Astrocyte (in vitro differentiated cells and primary cell): Measurements from ENCODE around the gene UBE3C. TPM values are rescaled to one million over a fixed set of nuclear protein-coding genes. Genes with fewer than 3 reads are reported as not detected.

Experiments
- DNase-seq: peaks from one replicate; pipeline ENCODE4 v3.0.0-alpha.2; 2010; ENCODE audit warnings: low read depth
- FAIRE-seq: peaks from 2 replicates; lab custom pipeline; 2011; peaks lifted over from hg19 to GRCh38; lab: Jason Lieb, UNC
- H2AFZ ChIP-seq: 2 replicates; pipeline ENCODE4 v1.6.0; 2012; ENCODE audit warnings: low read depth, low read length, inconsistent platforms
- H3K27ac ChIP-seq: 2 replicates; pipeline ENCODE4 v1.5.1; 2011; ENCODE audit warnings: low read depth, low read length, inconsistent platforms
- H3K27me3 ChIP-seq: 2 replicates; pipeline ENCODE4 v1.6.0; 2011; ENCODE audit warnings: low read length, inconsistent platforms; ENCODE audit not compliant: insufficient read depth
- H3K36me3 ChIP-seq: 2 replicates; pipeline ENCODE4 v1.5.1; 2011; ENCODE audit warnings: low read length, inconsistent platforms; ENCODE audit not compliant: insufficient read depth
- H3K4me1 ChIP-seq: 2 replicates; pipeline ENCODE4 v1.5.1; 2011; ENCODE audit warnings: low read length, inconsistent platforms; ENCODE audit not compliant: insufficient read depth
- H3K4me2 ChIP-seq: 2 replicates; pipeline ENCODE4 v1.6.0; 2012; ENCODE audit warnings: low read length, inconsistent platforms
- H3K4me3 ChIP-seq: 2 replicates; pipeline ENCODE4 v1.5.1; 2011; ENCODE audit warnings: low read depth, mild to moderate bottlenecking, low read length, inconsistent platforms; ENCODE audit not compliant: insufficient read depth
- H3K79me2 ChIP-seq: 2 replicates; pipeline ENCODE4 v1.6.0; 2012; ENCODE audit warnings: mild to moderate bottlenecking, low read length, inconsistent platforms; ENCODE audit not compliant: insufficient read depth
- H3K9ac ChIP-seq: 2 replicates; pipeline ENCODE4 v1.6.0; 2012; ENCODE audit warnings: mild to moderate bottlenecking, low read length, inconsistent platforms
- H3K9me3 ChIP-seq: 2 replicates; pipeline ENCODE4 v1.5.1; 2012; ENCODE audit warnings: low read depth, mild to moderate bottlenecking, low read length, inconsistent platforms; ENCODE audit not compliant: insufficient read depth
- H4K20me1 ChIP-seq: 2 replicates; pipeline ENCODE4 v1.6.0; 2012; ENCODE audit warnings: low read length, inconsistent platforms; ENCODE audit not compliant: insufficient read depth
- H3K27ac Mint-ChIP-seq: one replicate; pipeline ENCODE4 v1.8.0; 2021; ENCODE audit warnings: mild to moderate bottlenecking, mixed read lengths; ENCODE audit not compliant: unreplicated experiment
- H3K27me3 Mint-ChIP-seq: one replicate; pipeline ENCODE4 v1.8.0; 2021; ENCODE audit warnings: low read depth, mixed read lengths; ENCODE audit not compliant: unreplicated experiment
- H3K36me3 Mint-ChIP-seq: one replicate; pipeline ENCODE4 v1.8.0; 2021; ENCODE audit warnings: low read depth, mixed read lengths; ENCODE audit not compliant: unreplicated experiment
- H3K4me1 Mint-ChIP-seq: one replicate; pipeline ENCODE4 v1.8.0; 2021; ENCODE audit warnings: low read depth, mixed read lengths; ENCODE audit not compliant: unreplicated experiment
- H3K4me3 Mint-ChIP-seq: one replicate; pipeline ENCODE4 v1.8.0; 2021; ENCODE audit warnings: mild to moderate bottlenecking, moderate library complexity, mixed read lengths; ENCODE audit not compliant: unreplicated experiment
- H3K9me3 Mint-ChIP-seq: one replicate; pipeline ENCODE4 v1.8.0; 2021; ENCODE audit warnings: mild to moderate bottlenecking, mixed read lengths; ENCODE audit not compliant: unreplicated experiment
- EZH2 ChIP-seq: IDR thresholded peaks from 2 replicates; pipeline ENCODE4 v1.6.1; 2012; ENCODE audit warnings: mild to moderate bottlenecking, low read length, inconsistent platforms; ENCODE audit not compliant: insufficient read depth
- total RNA-seq: library from RNA; stranded (reverse); gene quantifications from 2 replicates; pipeline ENCODE4 v1.2.1, GENCODE V29; 2021
- TF ChIP-seq, protein P1 (sequence below): IDR thresholded peaks from 2 replicates; pipeline ENCODE4 v1.5.1; 2011; ENCODE audit warnings: low read depth, mild to moderate bottlenecking, inconsistent platforms, low read length, moderate library complexity; ENCODE audit not compliant: insufficient read depth

Gene UBE3C
- total RNA-seq, 1 donor from 2014 or later = 76.9 TPM

DNA sequence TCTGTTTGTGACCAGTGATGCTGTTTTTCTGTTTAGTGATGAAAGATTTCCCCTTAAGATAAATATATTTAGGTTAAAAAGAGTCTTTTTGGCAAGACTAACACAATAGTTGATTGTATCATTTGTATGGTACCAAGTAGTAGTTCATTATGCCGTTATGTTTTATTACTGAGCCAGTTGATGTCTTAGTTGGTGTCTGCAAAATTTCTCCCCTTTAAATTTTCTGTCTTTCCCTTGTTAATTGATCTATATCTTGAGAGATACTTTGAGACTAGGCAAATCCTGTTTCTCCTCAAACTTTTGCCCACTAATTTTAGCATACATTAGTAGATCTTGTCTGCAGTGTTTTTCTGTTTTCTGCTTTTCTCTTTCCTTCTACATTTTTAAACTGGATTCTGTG is 21.7 kb downstream of the UBE3C start:
- FAIRE-seq (no peak), DNase-seq (no peak)
- Mint-ChIP-seq H3K27me3 (no peaks in the 10 kb centered on the region), H3K27ac (no peak overlapping the region), H3K4me3 (no peak overlapping the region), H3K36me3 (peaks cover 3% of the 10 kb centered on the region), H3K9me3 (no peaks in the 10 kb centered on the region), H3K4me1 (peaks cover 9% of the 10 kb centered on the region)
- Histone ChIP-seq H3K79me2 (peaks cover 97% of the 10 kb centered on the region), H3K27ac (no peak overlapping the region), H3K4me3 (no peak overlapping the region), H3K4me2 (no peak overlapping the region), H3K27me3 (no peaks in the 10 kb centered on the region), H3K9ac (no peak overlapping the region), H3K4me1 (peaks cover 7% of the 10 kb centered on the region), H3K9me3 (no peaks in the 10 kb centered on the region), H2AFZ (no peak overlapping the region), H4K20me1 (peaks cover 87% of the 10 kb centered on the region), H3K36me3 (no peaks in the 10 kb centered on the region)
- TF ChIP-seq, protein P1, sequence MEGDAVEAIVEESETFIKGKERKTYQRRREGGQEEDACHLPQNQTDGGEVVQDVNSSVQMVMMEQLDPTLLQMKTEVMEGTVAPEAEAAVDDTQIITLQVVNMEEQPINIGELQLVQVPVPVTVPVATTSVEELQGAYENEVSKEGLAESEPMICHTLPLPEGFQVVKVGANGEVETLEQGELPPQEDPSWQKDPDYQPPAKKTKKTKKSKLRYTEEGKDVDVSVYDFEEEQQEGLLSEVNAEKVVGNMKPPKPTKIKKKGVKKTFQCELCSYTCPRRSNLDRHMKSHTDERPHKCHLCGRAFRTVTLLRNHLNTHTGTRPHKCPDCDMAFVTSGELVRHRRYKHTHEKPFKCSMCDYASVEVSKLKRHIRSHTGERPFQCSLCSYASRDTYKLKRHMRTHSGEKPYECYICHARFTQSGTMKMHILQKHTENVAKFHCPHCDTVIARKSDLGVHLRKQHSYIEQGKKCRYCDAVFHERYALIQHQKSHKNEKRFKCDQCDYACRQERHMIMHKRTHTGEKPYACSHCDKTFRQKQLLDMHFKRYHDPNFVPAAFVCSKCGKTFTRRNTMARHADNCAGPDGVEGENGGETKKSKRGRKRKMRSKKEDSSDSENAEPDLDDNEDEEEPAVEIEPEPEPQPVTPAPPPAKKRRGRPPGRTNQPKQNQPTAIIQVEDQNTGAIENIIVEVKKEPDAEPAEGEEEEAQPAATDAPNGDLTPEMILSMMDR = no peak
- TF ChIP-seq EZH2 = no peak

DNA sequence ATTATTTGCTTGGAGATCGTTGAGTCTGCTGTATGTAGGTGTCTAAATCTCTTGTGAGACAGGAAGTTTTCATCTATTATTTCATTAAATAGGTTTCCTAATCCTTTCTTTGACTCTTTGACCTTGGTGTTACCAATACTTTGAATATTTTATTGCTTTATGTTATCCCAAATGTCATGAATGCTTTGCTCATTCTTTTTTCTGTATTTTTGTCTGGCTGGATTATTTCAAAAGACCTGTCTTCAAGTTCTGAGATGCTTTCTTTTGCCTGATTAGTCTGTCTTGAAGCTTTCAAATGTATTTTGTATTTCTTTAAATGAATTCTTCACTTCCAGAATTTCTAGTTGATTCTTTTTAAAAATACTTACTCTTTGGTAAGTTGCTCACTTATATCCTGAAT is 27.3 kb downstream of the UBE3C start:
- TF ChIP-seq, protein P1 = no peak
- TF ChIP-seq EZH2 = no peak
- H3K9me3 ChIP-seq = no peaks in the 10 kb centered on the region
- H3K4me3 Mint-ChIP-seq = no peak overlapping the region
- H3K36me3 ChIP-seq = peaks cover 12% of the 10 kb centered on the region
- H3K9ac ChIP-seq = no peak overlapping the region
- DNase-seq = no peak
- no peak for FAIRE-seq
- peaks cover 8% of the 10 kb centered on the region for H3K36me3 Mint-ChIP-seq
- no peaks in the 10 kb centered on the region for H3K4me1 Mint-ChIP-seq
- H3K4me2 ChIP-seq = no peak overlapping the region
- no peak overlapping the region for H3K27ac Mint-ChIP-seq
- H4K20me1 ChIP-seq = peaks cover 64% of the 10 kb centered on the region
- H3K27me3 Mint-ChIP-seq = no peaks in the 10 kb centered on the region
- H3K27ac ChIP-seq = no peak overlapping the region
- H3K9me3 Mint-ChIP-seq = no peaks in the 10 kb centered on the region
- no peaks in the 10 kb centered on the region for H3K4me1 ChIP-seq
- no peak overlapping the region for H2AFZ ChIP-seq
- no peak overlapping the region for H3K4me3 ChIP-seq
- H3K27me3 ChIP-seq = no peaks in the 10 kb centered on the region
- peaks cover 90% of the 10 kb centered on the region for H3K79me2 ChIP-seq

DNA sequence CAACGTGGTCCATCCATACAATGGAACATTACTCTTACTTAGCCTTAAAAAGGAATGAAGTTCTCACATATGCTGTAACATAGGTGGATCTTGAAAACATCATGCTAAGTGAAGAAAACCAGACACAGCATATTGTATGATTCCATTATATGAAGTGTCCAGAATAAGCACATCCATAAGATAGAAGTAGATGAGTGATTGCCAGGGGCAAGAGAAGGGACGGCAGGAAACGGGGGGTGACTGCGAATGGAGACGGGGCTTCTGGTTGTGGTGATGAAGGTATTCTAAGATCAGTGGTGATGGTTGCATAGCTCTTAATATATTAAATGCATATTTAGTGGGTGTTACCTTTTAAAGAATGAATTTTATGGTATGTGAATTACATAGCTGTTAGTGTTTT is 29.8 kb downstream of the UBE3C start:
- H3K4me2 ChIP-seq = no peak overlapping the region
- no peaks in the 10 kb centered on the region for H3K9me3 Mint-ChIP-seq
- peaks cover 51% of the 10 kb centered on the region for H4K20me1 ChIP-seq
- H3K36me3 Mint-ChIP-seq = peaks cover 14% of the 10 kb centered on the region
- peaks cover 19% of the 10 kb centered on the region for H3K36me3 ChIP-seq
- H3K79me2 ChIP-seq = peaks cover 87% of the 10 kb centered on the region
- no peak overlapping the region for H3K27ac ChIP-seq
- H3K4me1 Mint-ChIP-seq = no peaks in the 10 kb centered on the region
- DNase-seq = no peak
- FAIRE-seq = no peak
- TF ChIP-seq, protein P1 = no peak
- no peak for TF ChIP-seq EZH2
- no peaks in the 10 kb centered on the region for H3K9me3 ChIP-seq
- no peak overlapping the region for H3K27ac Mint-ChIP-seq
- H3K27me3 ChIP-seq = no peaks in the 10 kb centered on the region
- H2AFZ ChIP-seq = no peak overlapping the region
- H3K9ac ChIP-seq = no peak overlapping the region
- H3K4me3 ChIP-seq = no peak overlapping the region
- H3K4me1 ChIP-seq = no peaks in the 10 kb centered on the region
- H3K27me3 Mint-ChIP-seq = no peaks in the 10 kb centered on the region
- H3K4me3 Mint-ChIP-seq = no peak overlapping the region
